SU-DHL-6 (cell line): ENCODE measurements around the gene AHSP.

Source experiments
- H2AFZ ChIP-seq: fragments of 200-600 bp; sonication (generic); 2 replicates; pipeline ENCODE4 v1.6.1; 2014; ENCODE audit warnings: low read depth, mild to moderate bottlenecking, moderate library complexity, mixed read lengths, antibody characterized with exemption, low read length; ENCODE audit not compliant: severe bottlenecking
- H3F3A ChIP-seq: fragments of 200-600 bp; shearing (Covaris generic); 2 replicates; pipeline ENCODE4 v1.6.0; 2016; ENCODE audit warnings: antibody characterized with exemption, mild to moderate bottlenecking; ENCODE audit not compliant: insufficient read depth
- H3K27ac ChIP-seq: fragments of 200-600 bp; sonication (generic); 2 replicates; pipeline ENCODE4 v1.5.1; 2016; ENCODE audit warnings: low read depth, mild to moderate bottlenecking, low read length, moderate library complexity, mixed read lengths
- H3K27me3 ChIP-seq: fragments of 200-600 bp; sonication (generic), shearing (Covaris generic); 2 replicates; pipeline ENCODE4 v1.6.0; 2014; ENCODE audit warnings: mild to moderate bottlenecking, low read length
- H3K36me3 ChIP-seq: fragments of 200-600 bp; sonication (generic); 2 replicates; pipeline ENCODE4 v1.6.1; 2014; ENCODE audit warnings: mild to moderate bottlenecking, low read length, mixed read lengths
- H3K4me2 ChIP-seq: fragments of 300-600, 200-600 bp; shearing (Covaris generic), sonication (generic); 2 replicates; pipeline ENCODE4 v1.6.0; 2014; ENCODE audit warnings: low read length, low read depth, mild to moderate bottlenecking; ENCODE audit not compliant: poor library complexity, severe bottlenecking
- H3K4me3 ChIP-seq: fragments of 200-600 bp; sonication (generic); 2 replicates; pipeline ENCODE4 v1.5.1; 2014; ENCODE audit warnings: antibody characterized with exemption, low read length, mild to moderate bottlenecking, mixed read lengths; ENCODE audit not compliant: insufficient read depth, poor library complexity, severe bottlenecking
- H3K79me2 ChIP-seq: fragments of 200-600 bp; sonication (generic); 2 replicates; pipeline ENCODE4 v1.6.1; 2014; ENCODE audit warnings: mild to moderate bottlenecking, low read length, moderate library complexity; ENCODE audit not compliant: insufficient read depth
- H3K9ac ChIP-seq: fragments of 200-600 bp; sonication (generic); 2 replicates; pipeline ENCODE4 v1.7.0; 2014; ENCODE audit warnings: mild to moderate bottlenecking, low read length
- H3K9me2 ChIP-seq: fragments of 200-600 bp; sonication (generic); replicated peaks from 2 replicates; pipeline ENCODE4 v1.6.1; 2014; ENCODE audit warnings: low read length; ENCODE audit not compliant: insufficient read depth
- H3K9me3 ChIP-seq: fragments of 200-600 bp; sonication (generic); 2 replicates; pipeline ENCODE4 v1.6.1; 2014; ENCODE audit warnings: low read length, mixed read lengths; ENCODE audit not compliant: insufficient read depth
- H4K20me1 ChIP-seq: fragments of 200-600 bp; sonication (generic); 2 replicates; pipeline ENCODE4 v1.6.1; 2014; ENCODE audit warnings: low read depth, mild to moderate bottlenecking, antibody characterized with exemption, low read length, moderate library complexity, mixed read lengths
- CTCF ChIP-seq: fragments of 200-600 bp; sonication (generic); IDR thresholded peaks from one replicate; pipeline ENCODE4 v1.5.1; 2017; ENCODE audit warnings: antibody characterized with exemption, mild to moderate bottlenecking, low read length, moderate library complexity; ENCODE audit not compliant: insufficient read depth, poor library complexity, severe bottlenecking
- EZH2phosphoT487 ChIP-seq: fragments of 200-600 bp; sonication (generic), shearing (Covaris generic); conservative IDR thresholded peaks from 2 replicates; pipeline ENCODE4 v1.6.1; 2018; ENCODE audit warnings: mild to moderate bottlenecking, antibody characterized with exemption, low read length, moderate library complexity, mixed read lengths

AHSP gene

GRCh38 chr16:31491778-31492418, 35.8 kb upstream of the AHSP start:
- H4K20me1 ChIP-seq = no peaks in the 10 kb centered on the region
- no peak overlapping the region for H3K4me2 ChIP-seq
- H3K27me3 ChIP-seq = no peaks in the 10 kb centered on the region
- H3K27ac ChIP-seq = no peak overlapping the region
- H3K4me3 ChIP-seq = no peak overlapping the region
- no peak for TF ChIP-seq EZH2phosphoT487
- no peak for TF ChIP-seq CTCF
- no peak overlapping the region for H3K9ac ChIP-seq
- H3K79me2 ChIP-seq = no peaks in the 10 kb centered on the region
- no peaks in the 10 kb centered on the region for H3K9me2 ChIP-seq
- H2AFZ ChIP-seq = no peak overlapping the region
- H3K36me3 ChIP-seq = no peaks in the 10 kb centered on the region
- H3K9me3 ChIP-seq = no peaks in the 10 kb centered on the region
- no peaks in the 10 kb centered on the region for H3F3A ChIP-seq

GRCh38 chr16:31493506-31494125, 34.1 kb upstream of the AHSP start:
- Histone ChIP-seq H3K9me2 (no peaks in the 10 kb centered on the region), H4K20me1 (no peaks in the 10 kb centered on the region), H3K27ac (no peak overlapping the region), H3K4me2 (no peak overlapping the region), H3K9me3 (no peaks in the 10 kb centered on the region), H3K9ac (no peak overlapping the region), H3K4me3 (no peak overlapping the region), H3F3A (no peaks in the 10 kb centered on the region), H2AFZ (no peak overlapping the region), H3K36me3 (no peaks in the 10 kb centered on the region), H3K79me2 (no peaks in the 10 kb centered on the region), H3K27me3 (no peaks in the 10 kb centered on the region)
- no peak for TF ChIP-seq EZH2phosphoT487
- TF ChIP-seq CTCF = no peak

- H3K27me3 ChIP-seq = no peaks in the 10 kb centered on the region
- H3K9me3 ChIP-seq = no peaks in the 10 kb centered on the region
- no peaks in the 10 kb centered on the region for H3K9me2 ChIP-seq
- no peak overlapping the region for H3K4me3 ChIP-seq
- no peak overlapping the region for H2AFZ ChIP-seq
- no peak overlapping the region for H3K9ac ChIP-seq
- H3K4me2 ChIP-seq = no peak overlapping the region
- H4K20me1 ChIP-seq = no peaks in the 10 kb centered on the region
- H3K27ac ChIP-seq = no peak overlapping the region
- no peaks in the 10 kb centered on the region for H3K79me2 ChIP-seq
- no peaks in the 10 kb centered on the region for H3K36me3 ChIP-seq
- H3F3A ChIP-seq = no peaks in the 10 kb centered on the region
- TF ChIP-seq CTCF (no peak), EZH2phosphoT487 (no peak)
Observed at GRCh38 chr16:31496670-31497069, 31.0 kb upstream of the AHSP start.
